DND-41 (cell line): ENCODE results near the gene SPCS2.

Experiments
- CTCF ChIP-seq: IDR thresholded peaks from 2 replicates; pipeline ENCODE4 v1.5.1; 2012; ENCODE audit warnings: borderline replicate concordance, low read length, moderate library complexity, mild to moderate bottlenecking; ENCODE audit not compliant: poor library complexity, severe bottlenecking; ENCODE audit errors: extremely low read depth
- EZH2 ChIP-seq: IDR thresholded peaks from 3 replicates; pipeline ENCODE4 v1.6.1; 2012; ENCODE audit warnings: borderline replicate concordance, low read depth, mild to moderate bottlenecking, moderate library complexity, low read length, inconsistent platforms; ENCODE audit not compliant: severe bottlenecking

GRCh38 chr11:74941492-74941891 is 7.6 kb upstream of the SPCS2 start:
- no peak for TF ChIP-seq CTCF
- no peak for TF ChIP-seq EZH2
